Erythroblast (primary cell): ENCODE data around the gene EFCC1.

Source experiments
- DNase-seq, 2 experiments: peaks; one replicate each; lab custom pipeline; 2025; lab: John Stamatoyannopoulos, UW
- GATA1 ChIP-seq: IDR thresholded peaks from 2 replicates; pipeline ENCODE4 v1.6.1; 2011; ENCODE audit warnings: low read depth, mild to moderate bottlenecking, control low read depth, low read length, moderate library complexity
- POLR2A ChIP-seq: IDR thresholded peaks from 2 replicates; pipeline ENCODE4 v1.6.1; 2011; ENCODE audit warnings: mild to moderate bottlenecking, low read length

The EFCC1 gene, protein sequence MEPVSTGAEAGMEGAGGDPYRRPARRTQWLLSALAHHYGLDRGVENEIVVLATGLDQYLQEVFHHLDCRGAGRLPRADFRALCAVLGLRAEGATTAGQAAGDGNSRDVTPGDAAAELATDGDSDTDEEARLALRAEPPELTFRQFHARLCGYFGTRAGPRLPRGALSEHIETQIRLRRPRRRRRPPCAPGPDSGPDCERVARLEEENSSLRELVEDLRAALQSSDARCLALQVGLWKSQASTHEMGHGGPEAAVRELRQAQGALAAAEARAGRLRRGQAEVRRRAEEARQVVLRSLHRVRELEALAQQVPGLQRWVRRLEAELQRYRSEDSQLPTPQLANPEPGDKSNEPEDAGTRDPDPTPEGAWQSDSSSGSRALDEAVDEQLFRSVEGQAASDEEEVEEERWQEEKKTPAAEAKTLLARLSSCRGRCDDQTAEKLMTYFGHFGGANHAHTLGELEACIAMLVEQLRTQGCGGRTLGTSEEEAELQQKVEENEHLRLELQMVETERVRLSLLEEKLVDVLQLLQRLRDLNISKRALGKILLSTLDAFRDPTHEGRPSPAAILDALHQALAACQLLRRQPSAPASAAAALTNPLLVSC

DNA sequence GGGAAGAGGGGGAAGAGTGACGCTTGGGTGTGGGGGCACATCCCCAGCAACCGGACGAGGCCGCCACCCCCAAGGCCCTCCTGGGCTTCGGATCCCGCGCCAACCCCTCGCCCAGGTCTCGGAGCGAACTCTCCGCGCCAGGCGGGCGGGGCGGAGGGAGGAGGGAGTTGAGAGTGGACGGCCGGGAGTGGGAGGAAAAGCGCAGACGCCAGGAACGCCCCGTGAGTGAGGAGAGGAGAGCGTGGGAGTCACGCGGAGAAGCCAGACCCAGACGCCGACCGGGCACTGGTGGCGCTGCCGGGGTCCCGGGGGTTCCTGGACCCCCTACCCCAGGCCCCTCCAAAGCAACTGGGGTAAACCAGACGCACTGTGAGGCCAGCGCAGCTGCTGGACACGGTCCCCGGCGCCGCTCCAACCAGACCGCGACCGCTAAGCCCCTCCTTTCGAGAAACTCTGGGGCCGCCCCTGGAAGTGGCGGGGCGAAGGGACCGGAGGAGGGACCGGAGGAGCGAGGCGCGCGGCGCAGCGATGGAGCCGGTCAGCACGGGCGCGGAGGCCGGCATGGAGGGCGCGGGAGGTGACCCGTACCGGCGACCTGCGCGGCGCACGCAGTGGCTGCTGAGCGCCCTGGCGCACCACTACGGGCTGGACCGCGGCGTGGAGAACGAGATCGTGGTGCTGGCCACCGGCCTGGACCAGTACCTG lies at the start of gene EFCC1:
EFCC1 (plus strand) TSS at position 204 of the 705 bp plus-strand sequence; CDS start at position 529, 325 bp downstream.
- no peak for DNase-seq

DNA sequence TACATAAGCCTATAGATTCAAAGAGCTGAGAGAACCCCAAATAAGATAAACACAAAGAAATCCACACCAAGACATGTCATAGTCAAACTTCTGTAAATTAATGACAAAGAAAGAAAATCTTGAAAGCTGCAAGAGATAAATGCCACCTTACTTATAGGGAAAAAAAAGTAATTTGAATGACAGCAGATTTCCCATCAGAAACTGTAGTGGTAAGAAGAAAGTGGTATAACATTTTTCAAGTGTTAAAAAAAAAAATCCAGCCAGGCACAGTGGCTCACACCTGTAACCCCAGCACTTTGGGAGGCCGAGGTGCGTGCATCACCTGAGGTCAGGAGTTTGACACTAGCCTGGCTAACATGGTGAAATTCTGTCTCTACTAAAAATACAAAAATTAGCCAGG lies 44.7 kb upstream of the EFCC1 start:
- no peak for DNase-seq
- TF ChIP-seq GATA1 (no peak), POLR2A (no peak)

More for the DNA sequence above, at the start of gene EFCC1:
- TF ChIP-seq GATA1 (no peak), POLR2A (no peak)

DNA sequence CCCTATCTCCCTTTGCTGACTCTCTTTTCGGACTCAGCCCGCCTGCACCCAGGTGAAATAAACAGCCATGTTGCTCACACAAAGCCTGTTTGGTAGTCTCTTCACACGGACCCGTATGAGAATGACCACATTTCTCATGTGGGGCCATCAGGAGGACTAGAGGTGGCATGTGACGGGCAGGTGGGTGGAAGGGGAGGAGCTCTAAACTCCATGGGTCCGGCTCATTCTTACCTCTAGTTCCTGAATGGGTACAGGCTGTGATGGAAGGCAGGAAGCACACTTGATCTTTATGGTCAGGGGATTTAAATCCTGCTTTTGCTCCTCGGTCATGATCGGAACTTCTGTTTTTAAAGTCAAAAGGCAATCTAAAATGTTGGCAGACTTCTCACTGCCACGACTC lies 35.8 kb upstream of the EFCC1 start:
- no peak for DNase-seq
- TF ChIP-seq POLR2A (no peak), GATA1 (no peak)

DNA sequence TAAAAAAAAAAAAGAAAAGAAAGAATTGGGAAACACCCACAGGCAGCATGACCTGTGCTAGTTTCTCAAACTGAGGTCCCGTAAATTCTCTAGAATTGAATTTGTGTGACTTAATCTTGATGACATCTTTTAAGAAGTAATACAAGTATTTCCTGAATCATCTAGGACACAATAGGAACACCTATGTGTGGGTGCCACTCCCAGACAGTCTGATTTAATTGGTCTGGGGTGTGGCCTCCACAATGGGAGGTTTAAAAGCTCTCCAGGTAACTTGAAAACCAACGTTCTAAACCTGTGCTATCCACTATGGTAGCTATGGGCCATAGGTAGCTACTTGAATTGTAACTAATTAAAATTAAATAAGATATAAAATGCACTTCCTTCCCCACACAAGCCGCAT lies 35.3 kb upstream of the EFCC1 start:
- DNase-seq, result no peak
- TF ChIP-seq POLR2A, result no peak
- TF ChIP-seq GATA1, result no peak

DNA sequence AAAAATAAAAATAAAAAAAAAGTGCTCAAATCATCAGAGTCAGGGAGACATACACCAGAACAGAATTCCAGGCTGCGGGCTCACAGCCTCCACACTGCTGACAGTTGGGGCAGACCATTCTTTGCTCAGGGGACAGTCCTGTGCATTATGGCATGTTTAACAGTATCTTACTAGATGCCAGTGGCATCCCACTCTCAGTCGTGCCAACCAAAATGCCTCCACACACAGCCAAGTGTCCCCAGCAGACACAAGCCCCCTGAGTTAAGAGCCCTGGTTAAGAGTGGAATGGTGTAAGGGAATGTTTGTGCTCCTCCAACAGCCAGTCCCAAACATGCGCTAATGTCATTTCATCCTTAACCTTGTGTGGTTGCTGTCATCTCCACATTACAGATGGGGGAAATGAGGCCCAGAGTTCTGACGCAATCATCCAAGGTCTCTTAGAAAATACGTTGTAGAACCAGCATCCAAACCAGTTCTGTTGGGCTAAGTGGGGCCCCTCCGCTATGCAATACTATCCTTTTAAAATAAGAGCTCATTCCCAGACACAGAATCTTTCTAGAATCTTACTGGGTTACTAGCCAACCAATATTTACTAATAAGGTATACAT lies 33.3 kb upstream of the EFCC1 start:
- TF ChIP-seq GATA1, result no peak
- TF ChIP-seq POLR2A, result no peak
- no peak for DNase-seq

DNA sequence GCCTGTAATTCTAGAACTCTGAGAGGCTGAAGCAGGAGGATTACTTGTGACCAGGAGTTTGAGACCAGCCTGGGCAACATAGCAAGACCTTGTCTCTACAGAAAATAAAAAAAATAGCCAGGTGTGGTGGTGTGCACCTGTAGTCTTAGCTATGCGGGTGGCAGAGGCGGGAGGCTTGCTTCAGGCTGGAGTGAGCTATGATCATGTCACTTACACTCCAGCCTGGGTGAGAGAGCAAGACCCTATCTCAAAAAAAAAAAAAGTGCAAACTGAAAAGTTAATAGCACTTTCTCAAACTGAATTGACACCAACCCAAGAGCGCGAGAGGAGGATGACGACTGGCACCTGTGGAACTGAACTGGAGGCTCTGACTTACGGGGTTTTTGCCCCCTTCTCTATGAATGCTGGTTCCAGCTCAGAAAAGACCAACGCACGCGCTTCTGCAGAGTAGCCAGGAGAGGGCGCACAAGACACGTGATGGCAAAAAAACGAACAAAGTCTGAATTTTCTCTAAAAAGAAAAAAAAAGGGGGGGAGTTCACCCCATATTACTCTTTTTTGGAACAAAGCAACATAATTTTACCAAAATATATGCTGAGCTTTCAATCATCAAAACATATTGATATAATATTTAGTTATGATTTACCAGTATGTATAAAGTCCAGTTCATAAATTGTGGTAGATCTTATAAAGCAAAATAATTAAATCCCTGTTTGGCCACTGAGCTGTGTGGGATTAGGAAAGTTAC lies 30.9 kb upstream of the EFCC1 start:
- DNase-seq, result peak; percentile 60 to 80
- TF ChIP-seq POLR2A (no peak), GATA1 (no peak)

DNA sequence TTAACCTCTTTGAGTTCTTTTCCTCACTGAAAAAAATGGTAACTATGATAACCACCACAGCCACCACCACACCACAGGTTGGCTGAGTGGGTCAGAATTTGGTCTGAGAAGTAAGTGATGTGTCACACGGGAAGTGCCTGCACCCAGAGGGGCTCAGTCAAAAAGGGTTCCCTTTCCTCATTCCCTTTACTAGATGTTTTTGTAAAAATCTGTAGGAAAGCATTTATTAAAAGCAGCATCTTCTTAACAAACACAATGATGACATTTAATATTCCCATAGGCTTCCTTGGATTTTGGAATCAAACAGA lies 30.4 kb upstream of the EFCC1 start:
- TF ChIP-seq GATA1 (no peak), POLR2A (no peak)
- DNase-seq, result no peak

DNA sequence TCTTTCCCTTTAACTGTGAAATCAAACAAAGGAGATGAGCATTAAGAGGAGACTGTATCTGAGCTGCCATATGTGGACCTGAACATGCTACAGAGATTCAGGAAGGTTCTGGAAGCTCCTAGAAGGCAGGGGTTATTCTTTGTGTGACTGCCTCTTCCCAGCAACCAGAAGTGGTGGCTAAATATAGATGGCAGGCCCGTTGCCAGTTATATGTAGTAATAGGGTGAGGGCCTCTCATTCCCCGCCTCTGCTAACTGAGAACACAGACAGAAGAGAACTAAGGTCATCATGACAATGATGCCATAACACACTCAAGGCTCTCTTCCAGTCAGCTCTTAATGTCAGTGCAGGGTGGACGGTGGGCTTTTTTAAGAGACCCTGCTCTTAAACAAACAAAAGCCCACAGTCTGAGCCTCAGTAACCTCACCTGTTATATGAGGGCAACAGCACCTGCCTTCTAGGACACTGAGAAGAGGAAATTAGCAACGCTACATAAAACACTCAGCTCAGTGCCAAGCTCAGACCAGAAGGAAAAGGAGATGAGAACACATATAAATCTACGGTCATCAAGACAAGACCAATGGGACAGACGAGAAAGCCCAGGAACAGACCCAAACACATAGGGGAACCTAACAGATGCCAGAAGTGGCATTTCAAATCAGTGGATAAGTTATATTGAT lies 29.5 kb upstream of the EFCC1 start:
- no peak for TF ChIP-seq GATA1
- TF ChIP-seq POLR2A, result no peak
- no peak for DNase-seq

DNA sequence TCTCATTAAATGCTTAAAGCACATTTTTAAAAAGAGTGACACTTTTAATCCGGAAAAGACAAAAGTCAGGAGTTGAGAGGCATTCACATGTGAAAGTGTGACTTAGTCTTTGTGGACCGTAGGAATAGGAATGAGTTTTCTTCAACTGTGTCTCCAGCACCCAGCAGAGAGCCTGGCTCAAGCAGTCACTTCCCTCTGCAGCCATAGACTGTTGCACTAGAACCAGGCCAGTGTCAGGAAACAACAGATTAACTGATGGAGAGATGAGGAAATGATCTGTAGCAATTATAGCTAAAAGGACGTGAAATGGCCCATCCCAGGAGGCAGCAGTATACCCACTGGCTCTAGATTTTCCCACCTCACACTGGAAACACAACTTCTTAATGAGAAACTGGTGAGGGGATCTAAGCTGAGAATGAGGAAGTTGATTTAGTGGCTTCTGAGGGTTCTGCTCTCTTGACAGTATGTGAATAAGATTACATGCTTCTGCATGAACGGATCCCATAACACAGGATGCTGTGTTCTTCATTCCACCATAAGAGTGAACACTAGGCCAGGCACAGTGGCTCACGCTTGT lies 27.0 kb upstream of the EFCC1 start:
- no peak for DNase-seq
- no peak for TF ChIP-seq GATA1
- TF ChIP-seq POLR2A, result no peak

DNA sequence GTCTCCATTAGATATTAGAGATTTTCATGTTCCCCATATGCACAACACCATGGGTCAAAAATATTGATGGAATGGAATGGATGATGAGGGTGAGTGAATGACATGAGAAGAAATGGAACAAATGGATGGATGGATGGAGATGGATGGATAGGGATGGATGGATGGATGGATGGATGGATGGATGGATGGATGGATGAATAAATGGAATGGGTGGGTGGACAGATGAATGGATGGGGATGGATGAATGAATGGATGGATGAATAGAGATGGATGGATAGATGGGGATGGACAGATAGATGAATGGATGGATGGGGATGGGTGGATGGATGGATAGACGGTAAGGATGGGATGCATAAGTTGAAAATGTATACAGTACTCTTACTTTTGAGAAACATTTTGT lies 25.8 kb upstream of the EFCC1 start:
- no peak for DNase-seq
- TF ChIP-seq GATA1 (no peak), POLR2A (no peak)

DNA sequence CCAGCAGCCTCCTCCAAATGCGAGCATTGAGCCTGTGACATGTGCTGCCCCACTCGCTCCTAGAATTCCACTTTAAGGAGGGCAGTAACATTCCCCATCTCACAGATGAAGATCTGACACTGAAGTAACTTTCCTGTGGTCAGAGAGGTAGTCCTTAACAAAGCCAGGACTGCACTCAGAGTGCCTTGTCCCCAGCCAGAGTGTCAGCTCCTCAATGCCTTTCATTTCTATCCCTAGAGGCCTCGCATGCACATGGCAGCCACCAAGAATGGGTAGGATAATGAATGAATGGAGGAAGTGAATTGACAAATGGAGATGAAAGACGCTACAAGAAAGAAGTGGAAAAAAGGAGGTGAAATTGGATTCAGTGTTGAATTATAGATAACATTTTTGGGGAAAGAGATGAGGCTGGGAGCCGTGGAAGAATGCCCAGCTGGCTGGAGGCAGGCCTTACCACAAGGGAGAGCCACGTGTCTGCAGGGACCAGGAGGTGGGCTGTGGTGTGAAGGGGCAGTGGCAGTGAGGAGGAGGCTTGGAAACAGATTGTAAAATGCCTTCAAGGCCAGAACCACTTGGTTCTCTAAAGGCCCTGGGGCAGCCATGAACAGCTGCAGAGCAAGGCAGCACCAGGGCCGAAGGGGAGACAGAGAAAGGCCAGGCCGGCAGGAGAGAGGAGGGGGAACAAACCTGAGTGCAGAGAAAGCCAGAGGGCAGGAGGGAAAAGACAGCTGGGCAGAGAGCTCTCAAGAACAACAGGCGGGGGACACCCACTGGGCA lies 17.6 kb upstream of the EFCC1 start:
- DNase-seq, result no peak
- TF ChIP-seq POLR2A (no peak), GATA1 (no peak)

DNA sequence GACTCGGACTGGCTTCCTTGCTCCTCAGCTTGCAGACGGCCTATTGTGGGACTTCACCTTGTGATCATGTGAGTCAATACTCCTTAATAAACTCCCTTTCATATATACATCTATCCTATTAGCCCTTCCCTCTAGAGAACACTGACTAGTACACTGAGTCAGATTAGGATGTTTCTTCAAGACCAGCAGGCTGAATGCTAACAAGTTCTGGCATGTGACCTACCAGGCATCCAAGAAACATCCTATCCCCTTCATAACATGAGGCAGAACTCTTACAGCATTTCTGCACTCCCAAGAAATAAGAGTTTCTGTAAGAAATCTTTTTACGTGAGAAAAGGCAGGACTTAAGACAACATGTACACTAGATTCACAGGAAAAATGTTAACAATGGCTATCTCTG lies 16.5 kb upstream of the EFCC1 start:
- no peak for DNase-seq
- TF ChIP-seq POLR2A (no peak), GATA1 (no peak)
